B cell (primary cell): Measurements from ENCODE around the gene NDUFS4. TPM values are rescaled to one million over a fixed set of nuclear protein-coding genes. Genes with fewer than 3 reads are reported as not detected.

Experiments used
- ATAC-seq: fragments of 200-7000 bp; cut with Tn5 transposase; one replicate; pipeline ENCODE4 v1.10.0; 2021; ENCODE audit warnings: low read depth, mild to moderate bottlenecking, moderate number of reproducible peaks, moderate library complexity
- CTCF ChIA-PET: fragments of 350-600 bp; sonication (Branson Sonifier 250); formaldehyde crosslinking; loops from one replicate; lab custom pipeline; 2021; ENCODE audit warnings: antibody characterized with exemption, inconsistent platforms; lab: Charles Lee
- POLR2A ChIA-PET: fragments of 350-600 bp; sonication (Branson Sonifier 250); formaldehyde crosslinking; loops from one replicate; lab custom pipeline; 2021; ENCODE audit warnings: antibody characterized with exemption; lab: Charles Lee
- DNase-seq: peaks from one replicate; pipeline ENCODE4 v3.0.0; 2013
- H2AFZ ChIP-seq: 2 replicates; pipeline ENCODE4 v1.6.1; 2012; ENCODE audit warnings: mild to moderate bottlenecking, low read depth, low read length; ENCODE audit not compliant: insufficient read depth, poor library complexity, severe bottlenecking
- H3K27ac ChIP-seq, 2 donors: 1 replicate in 1 of 2; 2 replicates in 1 of 2; pipeline ENCODE4 v1.5.1; 2012 to 2013; ENCODE audit warnings: low read length in 2 of 2, mild to moderate bottlenecking in 2 of 2, moderate library complexity in 1 of 2
- H3K27me3 ChIP-seq, 4 experiments: fragments of 200-600 bp in 1 of 4; sonication (generic) in 1 of 4; replicated peaks in 1 of 4; 1 replicate in 2 of 4; 2 replicates in 2 of 4; pipeline versions ENCODE4 v1.6.1 to v1.7.0; 2013 to 2016; ENCODE audit warnings: low read length in 3 of 4, mild to moderate bottlenecking in 2 of 4, mixed read lengths in 1 of 4, moderate library complexity in 1 of 4; ENCODE audit not compliant: insufficient read depth in 4 of 4, control insufficient read depth in 3 of 4; ENCODE audit errors: control extremely low read depth in 1 of 4
- H3K36me3 ChIP-seq, 2 experiments: replicated peaks in 1 of 2; 1 replicate in 1 of 2; 2 replicates in 1 of 2; pipeline versions ENCODE4 v1.6.1 to v1.7.1; 2013; ENCODE audit warnings: low read length in 1 of 2; ENCODE audit not compliant: insufficient read depth in 2 of 2, control insufficient read depth in 1 of 2; ENCODE audit errors: control extremely low read depth in 1 of 2, extremely low read depth in 1 of 2
- H3K4me1 ChIP-seq, 2 donors: fragments of 200-600 bp in 1 of 2; sonication (generic) in 1 of 2; 1 replicate in 1 of 2; 2 replicates in 1 of 2; pipeline versions ENCODE4 v1.5.1 to v1.6.1; 2013 to 2017; ENCODE audit warnings: low read length in 2 of 2; ENCODE audit not compliant: control insufficient read depth in 2 of 2, insufficient read depth in 2 of 2
- H3K4me2 ChIP-seq: replicated peaks from 2 replicates; pipeline ENCODE3; 2012; ENCODE audit warnings: mild to moderate bottlenecking, low read depth, low read length; ENCODE audit not compliant: poor library complexity, severe bottlenecking
- H3K4me3 ChIP-seq, 5 experiments: fragments of 200-600 bp in 1 of 5; sonication (generic) in 1 of 5; 1 replicate in 3 of 5; 2 replicates in 2 of 5; pipeline versions ENCODE4 v1.5.1 to v1.7.0; 2011 to 2016; ENCODE audit warnings: low read length in 4 of 5, mild to moderate bottlenecking in 4 of 5, low read depth in 2 of 5, control low read depth in 1 of 5, moderate library complexity in 1 of 5; ENCODE audit not compliant: insufficient read depth in 1 of 5; ENCODE audit errors: control extremely low read depth in 1 of 5, extremely low read depth in 1 of 5
- H3K79me2 ChIP-seq: fragments of 200-600 bp; sonication (generic); one replicate; pipeline ENCODE4 v1.6.0; 2016; ENCODE audit warnings: low read length; ENCODE audit not compliant: control insufficient read depth, insufficient read depth
- H3K9ac ChIP-seq: fragments of 200-600 bp; sonication (generic); 2 replicates; pipeline ENCODE4 v1.6.1; 2017; ENCODE audit warnings: mild to moderate bottlenecking, low read length, moderate library complexity
- H3K9me3 ChIP-seq, 3 donors: one replicate each; pipeline versions ENCODE4 v1.6.1 to v1.7.1; 2013; ENCODE audit warnings: low read length in 2 of 3; ENCODE audit not compliant: control insufficient read depth in 2 of 3, insufficient read depth in 1 of 3; ENCODE audit errors: control extremely low read depth in 1 of 3
- H4K20me1 ChIP-seq: 2 replicates; pipeline ENCODE4 v1.6.0; 2012; ENCODE audit warnings: mild to moderate bottlenecking, low read length; ENCODE audit not compliant: insufficient read depth, control insufficient read depth, poor library complexity, severe bottlenecking
- H3K27ac Mint-ChIP-seq: one replicate; pipeline ENCODE4 v1.8.0; 2021; ENCODE audit warnings: mixed read lengths
- H3K27me3 Mint-ChIP-seq: one replicate; pipeline ENCODE4 v1.8.0; 2021; ENCODE audit warnings: mixed read lengths
- H3K4me1 Mint-ChIP-seq: one replicate; pipeline ENCODE4 v1.8.0; 2021; ENCODE audit warnings: mixed read lengths
- H3K4me3 Mint-ChIP-seq: one replicate; pipeline ENCODE4 v1.8.0; 2021; ENCODE audit warnings: mixed read lengths
- H3K9me3 Mint-ChIP-seq: one replicate; pipeline ENCODE4 v1.8.0; 2022; ENCODE audit warnings: mixed read lengths; ENCODE audit not compliant: insufficient read depth
- CTCF ChIP-seq: fragments of 200-600 bp; IDR thresholded peaks from one replicate; pipeline ENCODE4 v1.8.0; 2022; ENCODE audit warnings: antibody characterized with exemption, mild to moderate bottlenecking
- EZH2 ChIP-seq: IDR thresholded peaks from 2 replicates; pipeline ENCODE4 v1.6.1; 2012; ENCODE audit warnings: borderline replicate concordance, low read depth, mild to moderate bottlenecking, moderate library complexity, low read length; ENCODE audit not compliant: insufficient read depth, poor library complexity, severe bottlenecking
- WGBS: methylation state at CpG from one replicate; pipeline ENCODE4 v1.1.5; 2013; ENCODE audit warnings: missing lambda C conversion rate; ENCODE audit not compliant: insufficient coverage; 5-methylcytosine and 5-hydroxymethylcytosine counted together
- intact Hi-C: fragments of 100-400 bp; cut with micrococcal nuclease; formaldehyde crosslinking; loops from one replicate; pipeline ENCODE4 v1.10.0; 2022
- polyA plus RNA-seq: library from polyadenylated mRNA; depleted of rRNA; stranded (reverse); fragments of >200 nt; gene quantifications from 2 replicates; pipeline ENCODE4 v1.2.3, GENCODE V29; 2012
- total RNA-seq, 2 donors: library from RNA; stranded (reverse); fragments of 120-200 nt in 1 of 2; gene quantifications; 1 replicate in 1 of 2; 2 replicates in 1 of 2; pipeline versions ENCODE4 v1.2.3 to v1.2.4, GENCODE V29; 2013 to 2022

NDUFS4 gene
- total and polyA plus RNA-seq, 2 donors (not counting 1 experiment from before 2014, with no cell fraction given): 24.0 to 29.0 TPM

- Histone ChIP-seq H3K79me2 (peaks cover 94% of the 10 kb centered on the region), H3K4me1 (no peaks in the 10 kb centered on the region), H3K27me3 (no peaks in the 10 kb centered on the region), H4K20me1 (peaks cover 45% of the 10 kb centered on the region), H3K4me2 (no peak overlapping the region), H3K9ac (no peak overlapping the region), H3K9me3 (no peaks in the 10 kb centered on the region), H3K36me3 (peaks cover 0 to 3% of the 10 kb centered on the region in 2 experiments), H3K4me3 (no peak overlapping the region), H2AFZ (no peak overlapping the region), H3K27ac (no peak overlapping the region)
- CTCF ChIA-PET: interaction anchor here (1.0 kb wide), 1 partner anchor 20 kb away, joined by 3 read pairs; no protein-coding TSS in a partner anchor
- ATAC-seq (no peak), DNase-seq (no peak)
- H3K4me3 Mint-ChIP-seq: no peak overlapping the region
- POLR2A ChIA-PET: no interaction called here
- peaks cover 44% of the 10 kb centered on the region for H3K4me1 Mint-ChIP-seq
- no peaks in the 10 kb centered on the region for H3K27me3 Mint-ChIP-seq
- intact Hi-C loops: no loop called here
- 100% methylated on average over 1 of the region's 2 CpGs for WGBS
- TF ChIP-seq CTCF (no peak), EZH2 (no peak)
- H3K9me3 Mint-ChIP-seq: no peaks in the 10 kb centered on the region
- no peak overlapping the region for H3K27ac Mint-ChIP-seq
Observed at GRCh38 chr5:53576674-53577073, 16.2 kb downstream of the NDUFS4 start.

- no peak overlapping the region for H3K27ac Mint-ChIP-seq
- TF ChIP-seq CTCF (no peak), EZH2 (no peak)
- POLR2A ChIA-PET: no interaction called here
- DNase-seq (no peak), ATAC-seq (no peak)
- H3K4me1 Mint-ChIP-seq: peaks cover 40% of the 10 kb centered on the region
- no peak overlapping the region for H3K9ac ChIP-seq
- H3K4me3 Mint-ChIP-seq: no peak overlapping the region
- H3K9me3 ChIP-seq: no peaks in the 10 kb centered on the region
- H3K36me3 ChIP-seq: peaks cover 0 to 3% of the 10 kb centered on the region in 2 experiments
- H3K27me3 ChIP-seq: no peaks in the 10 kb centered on the region
- no peaks in the 10 kb centered on the region for H3K4me1 ChIP-seq
- H3K27me3 Mint-ChIP-seq: no peaks in the 10 kb centered on the region
- intact Hi-C loops: no loop called here
- H3K79me2 ChIP-seq: peaks cover 88% of the 10 kb centered on the region
- 100% methylated on average over 1 of the region's 4 CpGs for WGBS
- H2AFZ ChIP-seq: no peak overlapping the region
- CTCF ChIA-PET: no interaction called here
- no peak overlapping the region for H3K4me2 ChIP-seq
- no peak overlapping the region for H3K4me3 ChIP-seq
- H3K27ac ChIP-seq: no peak overlapping the region
- H3K9me3 Mint-ChIP-seq: no peaks in the 10 kb centered on the region
- H4K20me1 ChIP-seq: peaks cover 26% of the 10 kb centered on the region
Observed at GRCh38 chr5:53578854-53579253, 18.4 kb downstream of the NDUFS4 start.
